OCI-LY1 (cell line): ENCODE results near the gene B3GALT6.

Source experiments
- H2AFZ ChIP-seq: fragments of 200-600 bp; sonication (generic), shearing (Covaris generic); 2 replicates; pipeline ENCODE4 v1.6.0; 2014; ENCODE audit warnings: antibody characterized with exemption, mild to moderate bottlenecking, low read length
- H3F3A ChIP-seq: fragments of 200-600 bp; sonication (generic), shearing (Covaris generic); 2 replicates; pipeline ENCODE4 v1.6.0; 2014; ENCODE audit warnings: mild to moderate bottlenecking, antibody characterized with exemption, low read length, moderate library complexity; ENCODE audit not compliant: insufficient read depth
- H3K27ac ChIP-seq: fragments of 200-600 bp; sonication (generic); 2 replicates; pipeline ENCODE4 v1.5.1; 2014; ENCODE audit warnings: low read length, mixed run types, mild to moderate bottlenecking, low read depth; ENCODE audit not compliant: poor library complexity, severe bottlenecking
- H3K27me3 ChIP-seq: fragments of 200-600 bp; sonication (generic); 2 replicates; pipeline ENCODE4 v1.6.0; 2014; ENCODE audit warnings: antibody characterized with exemption, mild to moderate bottlenecking, low read length, moderate library complexity; ENCODE audit not compliant: insufficient read depth
- H3K36me3 ChIP-seq: fragments of 200-600 bp; sonication (generic); 2 replicates; pipeline ENCODE4 v1.6.1; 2014; ENCODE audit warnings: mild to moderate bottlenecking, antibody characterized with exemption, low read length, moderate library complexity, mixed read lengths; ENCODE audit not compliant: insufficient read depth
- H3K4me1 ChIP-seq: fragments of 200-600 bp; sonication (generic); 2 replicates; pipeline ENCODE4 v1.5.1; 2014; ENCODE audit warnings: mild to moderate bottlenecking, low read length, moderate library complexity; ENCODE audit not compliant: insufficient read depth, severe bottlenecking
- H3K4me2 ChIP-seq: fragments of 200-600 bp; sonication (generic), shearing (Covaris generic); 2 replicates; pipeline ENCODE4 v1.6.1; 2014; ENCODE audit warnings: low read length
- H3K4me3 ChIP-seq: fragments of 200-600 bp; sonication (generic); 2 replicates; pipeline ENCODE4 v1.5.1; 2014; ENCODE audit warnings: low read length, low read depth, mild to moderate bottlenecking, mixed read lengths; ENCODE audit not compliant: poor library complexity, severe bottlenecking
- H3K79me2 ChIP-seq: fragments of 200-600 bp; shearing (Covaris generic); 2 replicates; pipeline ENCODE4 v1.6.1; 2016; ENCODE audit warnings: mixed run types, low read length, mixed read lengths; ENCODE audit not compliant: insufficient read depth
- H3K9ac ChIP-seq: fragments of 200-600 bp; sonication (generic), shearing (Covaris generic); 2 replicates; pipeline ENCODE4 v1.6.1; 2014; ENCODE audit warnings: mild to moderate bottlenecking, low read length, mixed read lengths
- H3K9me2 ChIP-seq: fragments of 200-600 bp; sonication (generic), shearing (Covaris generic); 2 replicates; pipeline ENCODE4 v1.6.1; 2014; ENCODE audit warnings: low read depth, mild to moderate bottlenecking, low read length, mixed read lengths
- H3K9me3 ChIP-seq: fragments of 200-600 bp; shearing (Covaris generic); 2 replicates; pipeline ENCODE4 v1.6.1; 2014; ENCODE audit warnings: low read length, mixed read lengths
- H4K20me1 ChIP-seq: fragments of 200-600 bp; sonication (generic), shearing (Covaris generic); 2 replicates; pipeline ENCODE4 v1.6.0; 2016; ENCODE audit warnings: mild to moderate bottlenecking, low read length; ENCODE audit not compliant: insufficient read depth
- EZH2 ChIP-seq: fragments of 200-600 bp; sonication (generic), shearing (Covaris generic); IDR thresholded peaks from 2 replicates; pipeline ENCODE4 v1.8.0; 2017; ENCODE audit warnings: borderline replicate concordance, mixed run types, mild to moderate bottlenecking, antibody characterized with exemption, low read length, moderate library complexity, mixed read lengths
- TF ChIP-seq, protein P1 (sequence below): fragments of 200-600 bp; sonication (generic), shearing (Covaris generic); IDR thresholded peaks from 2 replicates; pipeline ENCODE4 v1.5.1; 2017; ENCODE audit warnings: mild to moderate bottlenecking, antibody characterized with exemption, low read length, moderate library complexity, mixed read lengths

The B3GALT6 gene

GRCh38 chr1:1253314-1253713 lies 21.3 kb downstream of the B3GALT6 start:
- no peak for TF ChIP-seq EZH2
- TF ChIP-seq, protein P1, sequence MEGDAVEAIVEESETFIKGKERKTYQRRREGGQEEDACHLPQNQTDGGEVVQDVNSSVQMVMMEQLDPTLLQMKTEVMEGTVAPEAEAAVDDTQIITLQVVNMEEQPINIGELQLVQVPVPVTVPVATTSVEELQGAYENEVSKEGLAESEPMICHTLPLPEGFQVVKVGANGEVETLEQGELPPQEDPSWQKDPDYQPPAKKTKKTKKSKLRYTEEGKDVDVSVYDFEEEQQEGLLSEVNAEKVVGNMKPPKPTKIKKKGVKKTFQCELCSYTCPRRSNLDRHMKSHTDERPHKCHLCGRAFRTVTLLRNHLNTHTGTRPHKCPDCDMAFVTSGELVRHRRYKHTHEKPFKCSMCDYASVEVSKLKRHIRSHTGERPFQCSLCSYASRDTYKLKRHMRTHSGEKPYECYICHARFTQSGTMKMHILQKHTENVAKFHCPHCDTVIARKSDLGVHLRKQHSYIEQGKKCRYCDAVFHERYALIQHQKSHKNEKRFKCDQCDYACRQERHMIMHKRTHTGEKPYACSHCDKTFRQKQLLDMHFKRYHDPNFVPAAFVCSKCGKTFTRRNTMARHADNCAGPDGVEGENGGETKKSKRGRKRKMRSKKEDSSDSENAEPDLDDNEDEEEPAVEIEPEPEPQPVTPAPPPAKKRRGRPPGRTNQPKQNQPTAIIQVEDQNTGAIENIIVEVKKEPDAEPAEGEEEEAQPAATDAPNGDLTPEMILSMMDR: no peak
- no peaks in the 10 kb centered on the region for H3K79me2 ChIP-seq
- H3K4me1 ChIP-seq: peaks cover 9% of the 10 kb centered on the region
- no peak overlapping the region for H3K4me2 ChIP-seq
- no peaks in the 10 kb centered on the region for H3K27me3 ChIP-seq
- no peak overlapping the region for H3K27ac ChIP-seq
- no peak overlapping the region for H2AFZ ChIP-seq
- H3K4me3 ChIP-seq: no peak overlapping the region
- H3K9me3 ChIP-seq: no peaks in the 10 kb centered on the region
- no peaks in the 10 kb centered on the region for H3K9me2 ChIP-seq
- no peak overlapping the region for H3K9ac ChIP-seq
- H4K20me1 ChIP-seq: no peaks in the 10 kb centered on the region
- H3F3A ChIP-seq: no peaks in the 10 kb centered on the region
- peaks cover 40% of the 10 kb centered on the region for H3K36me3 ChIP-seq

GRCh38 chr1:1253972-1254666 lies 22.1 kb downstream of the B3GALT6 start:
- no peak overlapping the region for H3K4me2 ChIP-seq
- H3K79me2 ChIP-seq: no peaks in the 10 kb centered on the region
- H3K9ac ChIP-seq: no peak overlapping the region
- H3K36me3 ChIP-seq: peaks cover 45% of the 10 kb centered on the region
- no peaks in the 10 kb centered on the region for H3K27me3 ChIP-seq
- H2AFZ ChIP-seq: no peak overlapping the region
- peaks cover 9% of the 10 kb centered on the region for H3K4me1 ChIP-seq
- H3K9me3 ChIP-seq: no peaks in the 10 kb centered on the region
- H3K9me2 ChIP-seq: no peaks in the 10 kb centered on the region
- no peaks in the 10 kb centered on the region for H4K20me1 ChIP-seq
- H3K27ac ChIP-seq: no peak overlapping the region
- H3F3A ChIP-seq: no peaks in the 10 kb centered on the region
- TF ChIP-seq EZH2: no peak
- TF ChIP-seq, protein P1: no peak
- H3K4me3 ChIP-seq: no peak overlapping the region

- Histone ChIP-seq H3K27ac (no peak overlapping the region), H3K79me2 (no peaks in the 10 kb centered on the region), H3F3A (no peaks in the 10 kb centered on the region), H2AFZ (no peak overlapping the region), H3K4me2 (no peak overlapping the region), H3K4me1 (peaks cover 9% of the 10 kb centered on the region), H3K4me3 (no peak overlapping the region), H4K20me1 (no peaks in the 10 kb centered on the region), H3K9me2 (no peaks in the 10 kb centered on the region), H3K36me3 (peaks cover 50% of the 10 kb centered on the region), H3K27me3 (no peaks in the 10 kb centered on the region), H3K9ac (no peak overlapping the region), H3K9me3 (no peaks in the 10 kb centered on the region)
- no peak for TF ChIP-seq EZH2
- TF ChIP-seq, protein P1: no peak
These were observed 22.6 kb downstream of the B3GALT6 start for GRCh38 chr1:1254667-1254998.
